VCaP (cell line): ENCODE measurements around the gene ESF1.

ENCODE experiments used
- H3K27ac ChIP-seq: fragments of 450-650 bp; 2 replicates; pipeline ENCODE4 v1.5.1; 2017
- TF ChIP-seq, protein P1 (sequence below): fragments of 450-650 bp; conservative IDR thresholded peaks from 2 replicates; pipeline ENCODE4 v1.5.1; 2017; ENCODE audit warnings: mild to moderate bottlenecking, moderate library complexity

The ESF1 gene

DNA sequence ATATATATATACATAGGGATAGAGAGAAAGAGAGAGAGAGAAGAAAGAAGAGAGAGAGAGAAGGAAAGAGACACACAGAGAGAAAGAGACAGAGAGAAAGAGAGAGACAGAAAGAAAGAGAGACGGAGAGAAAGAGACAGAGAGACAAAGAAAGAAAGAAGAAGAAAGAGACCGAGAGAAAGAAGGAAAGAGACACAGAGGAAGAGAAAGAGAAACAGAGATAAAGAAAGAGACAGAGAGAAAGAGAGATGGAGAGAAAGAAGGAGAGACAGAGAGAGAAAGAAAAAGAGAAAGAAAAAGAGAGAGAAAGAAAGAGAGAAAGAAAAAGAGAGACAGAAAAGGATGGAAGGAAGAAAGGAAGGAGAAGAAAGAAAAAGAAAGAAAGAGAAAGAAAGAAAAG lies 99.1 kb downstream of the ESF1 start:
- TF ChIP-seq, protein P1, sequence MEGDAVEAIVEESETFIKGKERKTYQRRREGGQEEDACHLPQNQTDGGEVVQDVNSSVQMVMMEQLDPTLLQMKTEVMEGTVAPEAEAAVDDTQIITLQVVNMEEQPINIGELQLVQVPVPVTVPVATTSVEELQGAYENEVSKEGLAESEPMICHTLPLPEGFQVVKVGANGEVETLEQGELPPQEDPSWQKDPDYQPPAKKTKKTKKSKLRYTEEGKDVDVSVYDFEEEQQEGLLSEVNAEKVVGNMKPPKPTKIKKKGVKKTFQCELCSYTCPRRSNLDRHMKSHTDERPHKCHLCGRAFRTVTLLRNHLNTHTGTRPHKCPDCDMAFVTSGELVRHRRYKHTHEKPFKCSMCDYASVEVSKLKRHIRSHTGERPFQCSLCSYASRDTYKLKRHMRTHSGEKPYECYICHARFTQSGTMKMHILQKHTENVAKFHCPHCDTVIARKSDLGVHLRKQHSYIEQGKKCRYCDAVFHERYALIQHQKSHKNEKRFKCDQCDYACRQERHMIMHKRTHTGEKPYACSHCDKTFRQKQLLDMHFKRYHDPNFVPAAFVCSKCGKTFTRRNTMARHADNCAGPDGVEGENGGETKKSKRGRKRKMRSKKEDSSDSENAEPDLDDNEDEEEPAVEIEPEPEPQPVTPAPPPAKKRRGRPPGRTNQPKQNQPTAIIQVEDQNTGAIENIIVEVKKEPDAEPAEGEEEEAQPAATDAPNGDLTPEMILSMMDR, result no peak
- H3K27ac ChIP-seq, result no peak overlapping the region

GRCh38 chr20:13684566-13685222 lies 100.0 kb downstream of the ESF1 start:
- H3K27ac ChIP-seq, result no peak overlapping the region
- TF ChIP-seq, protein P1, result no peak

GRCh38 chr20:13683833-13684232 lies 100.9 kb downstream of the ESF1 start:
- H3K27ac ChIP-seq, result no peak overlapping the region

DNA sequence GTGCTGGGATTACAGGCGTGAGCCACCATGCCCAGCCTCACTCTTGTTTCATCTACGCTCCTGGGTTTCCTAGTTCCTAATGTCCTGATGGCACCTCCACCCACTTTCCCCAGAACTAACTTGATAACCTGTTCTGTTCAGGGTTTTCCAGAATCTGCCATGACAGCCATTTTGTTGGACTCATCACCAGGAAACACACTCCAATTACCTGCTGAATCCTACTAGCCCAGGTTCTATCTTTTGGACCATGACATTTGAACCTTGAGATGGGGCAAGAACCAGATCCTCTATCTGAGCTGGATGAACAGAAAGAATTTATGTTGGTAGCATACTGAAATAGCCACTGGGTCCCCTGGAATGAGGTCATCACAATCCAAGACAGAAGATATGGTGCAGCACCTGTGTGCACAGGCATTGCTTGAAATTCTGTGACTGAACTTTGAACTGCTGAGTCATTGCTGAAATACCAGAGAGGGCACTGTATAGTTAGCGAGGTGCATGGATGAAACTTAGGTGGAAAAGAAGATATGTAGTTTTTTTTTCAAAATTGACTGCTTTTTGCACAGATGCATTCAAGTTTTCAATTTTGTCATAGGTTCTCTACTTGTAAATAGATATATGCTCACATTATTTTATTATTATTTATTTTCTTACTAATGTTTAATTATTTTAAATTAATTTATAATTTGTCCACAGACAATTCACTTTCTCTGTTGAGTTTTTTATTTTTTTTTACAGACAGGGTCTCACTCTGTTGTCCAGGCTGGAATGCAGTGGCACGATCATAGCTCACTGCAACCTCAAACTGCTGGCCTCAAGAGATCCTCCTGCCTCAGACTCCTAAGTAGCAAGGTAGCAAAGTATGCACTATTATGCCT lies 103.2 kb downstream of the ESF1 start:
- TF ChIP-seq, protein P1, result no peak
- H3K27ac ChIP-seq, result no peak overlapping the region

More at GRCh38 chr20:13683833-13684232, 100.9 kb downstream of the ESF1 start:
- TF ChIP-seq, protein P1, result no peak

DNA sequence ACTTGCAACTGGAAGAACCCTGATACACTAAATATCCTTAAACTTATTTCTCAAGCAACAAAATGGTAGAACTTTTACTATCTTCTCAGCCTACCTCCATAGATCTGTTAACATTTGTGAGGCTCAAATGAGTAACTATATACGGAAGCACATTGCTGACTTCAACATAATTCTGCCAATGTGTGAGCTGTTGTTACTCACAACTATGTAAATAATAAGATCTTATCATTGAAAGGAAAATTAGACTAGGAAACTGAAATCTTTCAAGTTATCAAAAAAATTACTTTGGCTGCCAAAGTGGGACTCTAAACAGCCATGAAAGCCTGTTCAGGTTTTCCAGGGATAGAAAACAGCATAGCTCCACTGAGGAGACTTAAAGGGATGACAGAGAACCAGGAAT lies 105.8 kb downstream of the ESF1 start:
- H3K27ac ChIP-seq, result no peak overlapping the region
- TF ChIP-seq, protein P1, result no peak

DNA sequence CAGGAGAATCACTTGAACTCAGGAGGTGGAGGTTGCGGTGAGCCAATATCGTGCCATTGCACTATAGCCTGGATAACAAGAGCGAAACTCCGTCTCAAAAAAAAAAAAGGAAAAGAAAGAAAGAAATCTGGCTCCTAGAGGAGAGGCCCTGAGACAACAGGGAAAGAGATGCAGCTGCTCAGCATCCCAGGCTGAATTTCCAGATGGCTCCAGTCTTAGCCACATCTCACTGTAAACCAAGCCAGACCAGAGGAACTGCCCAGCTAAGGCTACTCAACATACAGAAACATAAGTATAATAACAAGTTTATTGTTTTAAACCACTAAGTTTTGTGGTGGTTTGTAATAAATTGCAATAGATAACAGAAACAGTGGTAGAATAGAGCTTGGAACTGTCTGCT lies 107.5 kb downstream of the ESF1 start:
- TF ChIP-seq, protein P1, result no peak
- H3K27ac ChIP-seq, result no peak overlapping the region

DNA sequence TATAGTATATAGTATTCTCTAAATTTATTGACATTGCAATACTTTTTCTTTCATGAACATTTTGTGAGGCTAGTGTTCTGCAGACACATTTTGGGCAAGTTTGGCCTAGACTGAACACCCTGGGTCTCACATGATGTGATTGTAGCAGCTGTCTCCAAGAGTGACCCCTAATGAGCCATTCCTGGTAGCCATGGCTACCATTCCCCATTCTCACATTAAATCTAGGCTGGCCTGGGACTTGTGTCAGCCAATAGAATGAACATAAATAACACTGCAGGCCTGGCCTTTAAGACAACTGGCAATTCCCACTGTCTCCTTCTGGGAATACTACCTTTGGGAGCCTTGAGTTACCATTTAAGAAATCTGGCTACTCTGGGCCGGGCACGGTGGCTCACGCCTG lies 108.0 kb downstream of the ESF1 start:
- TF ChIP-seq, protein P1, result no peak
- no peak overlapping the region for H3K27ac ChIP-seq
